ENCODE results near the gene OSBPL6.
"Not testable (repeated sequence)": the region's sequence is repeated elsewhere in the genome, so short reads cannot be mapped to it uniquely, and the experiment has no call there.

Gene OSBPL6

DNA sequence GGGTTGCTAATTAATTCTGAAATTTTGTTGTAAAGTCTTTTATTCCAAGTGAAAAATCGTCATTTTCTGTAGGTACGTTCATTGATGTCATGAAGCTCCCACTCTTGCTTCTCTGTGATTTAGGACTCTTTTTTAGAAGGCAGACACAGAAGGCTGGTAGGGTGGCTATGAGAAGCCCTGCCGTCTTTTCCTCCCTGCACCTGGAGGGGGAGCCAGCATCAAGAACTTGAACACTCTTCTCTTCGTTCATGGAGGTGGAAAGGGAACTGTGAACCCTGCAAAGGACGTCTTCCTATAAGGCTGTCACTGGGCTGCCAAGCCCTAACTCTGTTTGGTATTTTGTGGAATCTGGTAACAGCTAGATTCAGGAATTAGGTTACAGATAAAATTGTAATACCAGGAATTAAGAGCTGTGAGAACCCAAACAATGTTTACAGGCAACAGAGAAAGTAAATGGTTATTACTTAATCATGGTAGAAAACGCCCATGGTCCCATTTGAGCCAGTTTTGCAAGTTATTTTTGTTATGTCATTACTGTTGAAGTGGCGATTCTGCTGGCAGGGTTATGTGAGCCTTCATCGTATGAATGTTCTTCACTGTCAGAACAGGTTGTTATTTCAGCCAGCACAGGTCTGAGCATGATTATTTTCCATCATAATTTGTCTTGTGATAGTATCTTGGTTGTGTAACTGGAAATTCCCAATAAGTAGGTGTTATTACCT, 112.2 kb downstream of the OSBPL6 start:
- DNase-seq (ENCODE audit: low read depth) = peak; percentile 2

DNA sequence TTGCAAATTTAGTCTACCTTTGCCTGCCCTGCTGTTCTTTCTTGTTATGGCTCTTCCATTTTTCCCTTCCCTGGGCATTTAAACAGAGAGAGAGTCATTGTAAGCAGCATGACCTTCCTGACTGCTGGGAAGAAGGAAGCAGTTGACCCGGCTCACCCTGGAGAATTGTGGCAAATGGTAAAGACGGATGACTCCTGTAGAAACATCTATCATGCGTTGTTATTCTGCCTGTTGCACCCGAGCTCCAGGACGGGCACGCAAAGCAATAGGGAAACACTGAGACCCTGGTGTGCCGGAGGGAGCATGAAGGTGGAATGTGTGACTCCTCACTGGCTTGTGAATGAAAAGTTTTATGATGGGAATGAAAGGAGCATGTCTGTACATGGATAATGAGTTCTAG, 113.3 kb downstream of the OSBPL6 start:
- no peak for DNase-seq (ENCODE audit: low read depth)

DNA sequence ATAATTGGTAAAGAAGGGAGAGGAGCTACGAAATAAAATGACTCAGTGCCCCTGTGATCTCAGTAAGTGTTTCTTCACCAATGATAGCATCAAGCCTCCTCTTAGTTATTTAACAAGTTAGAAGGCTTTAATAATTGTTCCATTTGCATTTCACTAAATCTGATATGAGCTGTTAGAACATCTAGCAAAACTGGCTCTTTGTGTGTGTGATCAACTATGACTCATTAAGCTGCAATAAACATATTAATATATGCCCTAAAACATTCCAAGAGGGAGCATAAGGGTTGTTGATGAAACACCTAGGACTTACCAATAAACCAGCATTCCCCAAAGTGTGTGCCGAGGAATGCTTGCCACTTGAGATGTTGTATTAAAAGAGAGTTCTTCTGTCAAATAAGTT, 115.2 kb downstream of the OSBPL6 start:
- no peak for DNase-seq (ENCODE audit: low read depth)

DNA sequence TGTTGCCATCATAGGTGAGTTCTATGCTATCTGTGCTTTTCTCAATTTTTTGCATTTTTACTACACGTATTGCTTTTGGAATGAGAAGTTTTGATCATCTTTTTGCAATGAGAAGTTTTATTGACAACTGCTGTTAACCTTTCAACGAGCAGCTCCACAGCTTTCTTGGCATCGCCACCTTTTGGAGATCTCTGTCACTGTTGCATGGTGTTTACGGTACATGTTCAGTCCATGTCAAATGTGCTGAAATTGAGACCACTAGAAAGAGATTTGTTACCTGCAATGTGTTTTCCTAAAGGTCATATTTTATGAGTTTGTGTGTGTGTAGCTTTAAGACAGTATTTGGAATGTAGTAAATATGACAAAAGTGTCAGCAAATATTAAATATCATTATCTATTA, 120.8 kb downstream of the OSBPL6 start:
- no peak for DNase-seq (ENCODE audit: low read depth)

DNA sequence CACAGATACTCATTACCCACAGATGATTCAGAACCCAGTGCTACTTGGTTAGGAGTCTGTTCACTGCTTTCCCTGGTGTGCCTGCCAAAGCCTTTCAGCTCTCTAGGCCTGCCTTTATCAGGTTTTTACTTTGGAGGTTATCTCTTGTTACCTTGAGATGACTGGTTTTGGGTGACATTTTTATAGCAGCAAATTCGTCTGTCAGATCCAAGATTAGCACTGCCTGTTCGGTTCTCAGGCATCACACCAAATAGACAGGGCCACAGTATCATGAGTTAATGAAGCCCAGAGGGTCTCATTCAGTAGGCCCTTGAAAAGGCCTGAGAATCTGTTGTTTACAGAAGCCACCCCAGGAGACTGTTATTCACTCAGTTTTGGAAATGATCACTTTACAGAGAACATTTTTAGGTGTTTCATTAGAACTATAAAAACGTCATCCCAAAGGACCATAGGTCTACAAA, 121.2 kb downstream of the OSBPL6 start:
- no peak for DNase-seq (ENCODE audit: low read depth)

DNA sequence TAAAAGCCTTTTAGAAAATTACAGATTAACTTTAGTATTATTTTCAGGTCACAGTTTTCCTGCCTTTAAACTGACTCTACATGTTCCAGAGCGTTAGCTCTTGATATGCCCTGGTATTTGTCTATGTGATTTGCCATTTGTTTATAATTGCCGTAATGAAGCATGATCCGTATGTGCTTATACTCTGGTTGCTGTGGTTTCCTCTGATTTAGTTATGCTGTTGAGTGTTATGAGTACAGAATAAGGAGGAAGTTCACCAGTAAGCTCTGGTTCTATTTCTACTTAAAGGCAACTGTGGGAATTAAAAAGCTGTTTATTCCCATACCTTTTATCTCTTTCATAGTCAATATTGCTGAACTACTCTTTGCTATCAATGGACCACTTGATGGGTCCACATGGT, 123.5 kb downstream of the OSBPL6 start:
- no peak for DNase-seq (ENCODE audit: low read depth)

DNA sequence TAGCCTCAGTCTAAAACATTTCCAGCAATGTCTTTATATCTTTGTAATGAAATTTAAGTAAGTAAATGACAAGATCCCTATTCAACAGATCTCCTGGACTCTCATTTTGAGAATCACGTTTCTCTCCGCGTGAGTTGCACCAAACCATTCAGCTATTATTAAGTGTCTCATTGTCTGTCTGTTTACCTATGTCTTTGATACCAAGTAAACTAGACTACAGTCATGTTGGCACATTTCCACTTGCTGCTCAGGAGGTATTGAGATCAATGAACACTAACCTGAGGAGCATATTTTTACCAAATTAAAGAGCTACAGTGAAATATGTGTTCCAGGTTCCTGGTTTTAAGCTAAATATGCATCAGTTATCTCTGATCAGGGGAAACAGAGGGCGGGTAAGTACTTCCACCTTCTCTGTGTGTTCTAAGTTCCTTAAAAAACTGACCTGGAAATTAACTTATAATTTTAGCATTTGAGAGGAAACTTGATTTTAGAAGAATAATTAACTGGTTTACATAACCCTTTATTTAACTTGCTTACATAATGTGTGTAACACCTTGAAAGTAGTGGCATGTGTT, 125.8 kb downstream of the OSBPL6 start:
- no peak for DNase-seq (ENCODE audit: low read depth)

DNA sequence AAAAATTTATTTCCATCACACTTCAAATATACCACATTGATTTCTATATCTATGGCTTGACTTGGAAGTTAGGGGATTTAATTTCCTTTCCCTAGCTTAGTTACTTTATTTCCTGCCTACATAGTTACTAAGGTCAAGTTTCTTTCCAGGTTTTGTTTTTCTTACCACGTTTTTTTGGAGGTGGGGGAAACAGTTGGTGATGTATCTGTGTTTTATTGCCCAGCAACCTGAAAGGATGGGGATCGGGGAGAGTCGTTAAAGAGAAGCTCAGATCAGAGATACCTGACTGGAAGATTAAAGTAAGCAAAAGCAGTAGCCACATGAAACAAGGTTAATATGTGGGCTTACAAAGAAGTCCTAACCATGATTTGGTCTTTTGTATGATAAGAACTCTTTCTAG, 127.8 kb downstream of the OSBPL6 start:
- DNase-seq (ENCODE audit: low read depth) = no peak

DNA sequence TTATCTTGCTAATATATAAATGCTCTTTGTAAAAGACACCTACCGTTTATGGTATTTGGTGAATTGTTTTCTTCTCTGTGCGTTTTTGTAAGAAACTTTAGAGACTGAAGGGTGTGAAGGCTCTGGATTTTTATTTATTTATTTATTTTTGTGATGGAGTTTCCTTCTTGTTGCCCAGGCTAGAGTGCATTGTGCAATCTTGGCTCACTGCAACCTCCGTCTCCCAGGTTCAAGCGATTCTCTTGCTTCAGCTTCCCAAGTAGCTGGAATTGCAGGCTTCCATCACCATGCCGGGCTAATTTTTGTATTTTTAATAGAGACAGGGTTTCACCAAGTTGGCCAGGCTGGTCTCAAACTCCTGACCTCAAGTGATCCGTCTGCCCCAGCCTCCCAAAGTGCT, 129.0 kb downstream of the OSBPL6 start:
- not testable (repeated sequence) for DNase-seq (ENCODE audit: low read depth)

DNA sequence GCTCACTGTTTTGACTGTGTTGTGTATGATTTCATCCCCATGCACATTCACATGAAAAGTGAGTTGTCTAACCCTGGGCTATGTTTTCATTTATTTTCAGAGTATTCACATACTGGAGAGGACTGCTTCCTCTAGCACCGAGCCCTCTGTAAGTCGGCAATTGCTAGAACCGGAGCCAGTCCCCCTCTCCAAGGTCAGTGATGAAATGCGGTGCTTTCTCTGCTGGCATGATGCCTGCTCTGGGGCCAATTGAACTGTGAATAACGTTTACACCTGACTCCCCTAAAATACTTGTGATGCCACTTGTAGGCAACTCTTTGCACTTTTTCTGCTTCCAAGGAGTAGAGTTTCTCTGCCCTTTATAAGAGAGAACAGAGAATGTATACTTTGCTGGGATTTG, 129.8 kb downstream of the OSBPL6 start:
- no peak for DNase-seq (ENCODE audit: low read depth)

DNA sequence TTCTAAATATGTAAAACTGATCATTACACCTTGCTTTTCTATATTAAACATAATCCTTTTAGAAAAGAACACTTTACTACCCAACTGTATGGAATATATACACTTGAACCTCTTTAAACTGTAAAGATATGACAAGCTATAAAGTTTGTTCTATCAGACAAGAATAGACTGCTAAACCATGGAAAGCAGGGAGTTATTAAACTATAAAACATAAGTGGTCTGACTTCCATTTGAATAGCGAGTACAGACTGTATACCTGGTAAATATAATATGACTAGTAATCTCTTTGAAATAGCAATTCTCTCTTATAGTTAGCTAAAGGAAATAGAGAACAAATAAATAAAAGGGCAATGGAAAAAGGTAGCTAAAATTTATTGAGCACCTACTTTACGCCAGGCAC, 131.0 kb downstream of the OSBPL6 start:
- DNase-seq (ENCODE audit: low read depth) = no peak

DNA sequence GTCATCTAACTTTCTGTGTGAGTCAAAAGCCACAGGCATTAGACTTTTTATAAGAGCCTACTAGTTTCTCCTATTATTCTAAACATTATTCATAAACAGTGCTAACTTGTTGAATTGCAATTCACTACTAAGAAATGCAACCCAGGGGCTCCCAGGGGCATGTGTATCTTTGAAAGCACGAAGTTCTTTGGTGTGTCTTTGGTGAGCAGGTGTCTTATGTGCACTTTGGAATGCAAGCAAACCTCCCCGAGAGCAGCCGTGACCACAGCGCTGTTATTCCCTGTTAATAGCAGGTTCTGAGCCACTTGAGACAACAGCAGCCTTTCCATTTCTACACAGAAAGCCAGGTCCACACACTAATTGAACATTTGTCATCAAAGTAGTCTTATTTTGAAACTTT, 133.2 kb downstream of the OSBPL6 start:
- DNase-seq (ENCODE audit: low read depth) = no peak

DNA sequence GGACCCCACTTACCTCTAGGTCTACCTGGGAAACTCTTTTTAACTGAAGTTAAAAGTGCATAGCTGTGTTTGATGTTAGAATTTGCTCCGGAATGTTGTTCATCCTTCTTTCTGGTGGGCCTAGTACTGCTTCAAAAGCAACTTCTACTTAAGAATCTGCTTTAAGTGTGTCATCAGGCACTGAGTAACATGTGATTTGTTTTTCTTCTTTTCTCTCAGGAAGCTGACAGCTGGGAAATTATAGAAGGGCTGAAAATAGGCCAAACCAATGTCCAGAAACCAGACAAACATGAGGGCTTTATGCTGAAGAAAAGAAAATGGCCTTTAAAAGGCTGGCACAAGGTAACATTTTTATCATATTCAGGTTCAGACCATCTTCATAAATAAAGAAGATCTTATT, 133.7 kb downstream of the OSBPL6 start:
- DNase-seq (ENCODE audit: low read depth) = no peak

DNA sequence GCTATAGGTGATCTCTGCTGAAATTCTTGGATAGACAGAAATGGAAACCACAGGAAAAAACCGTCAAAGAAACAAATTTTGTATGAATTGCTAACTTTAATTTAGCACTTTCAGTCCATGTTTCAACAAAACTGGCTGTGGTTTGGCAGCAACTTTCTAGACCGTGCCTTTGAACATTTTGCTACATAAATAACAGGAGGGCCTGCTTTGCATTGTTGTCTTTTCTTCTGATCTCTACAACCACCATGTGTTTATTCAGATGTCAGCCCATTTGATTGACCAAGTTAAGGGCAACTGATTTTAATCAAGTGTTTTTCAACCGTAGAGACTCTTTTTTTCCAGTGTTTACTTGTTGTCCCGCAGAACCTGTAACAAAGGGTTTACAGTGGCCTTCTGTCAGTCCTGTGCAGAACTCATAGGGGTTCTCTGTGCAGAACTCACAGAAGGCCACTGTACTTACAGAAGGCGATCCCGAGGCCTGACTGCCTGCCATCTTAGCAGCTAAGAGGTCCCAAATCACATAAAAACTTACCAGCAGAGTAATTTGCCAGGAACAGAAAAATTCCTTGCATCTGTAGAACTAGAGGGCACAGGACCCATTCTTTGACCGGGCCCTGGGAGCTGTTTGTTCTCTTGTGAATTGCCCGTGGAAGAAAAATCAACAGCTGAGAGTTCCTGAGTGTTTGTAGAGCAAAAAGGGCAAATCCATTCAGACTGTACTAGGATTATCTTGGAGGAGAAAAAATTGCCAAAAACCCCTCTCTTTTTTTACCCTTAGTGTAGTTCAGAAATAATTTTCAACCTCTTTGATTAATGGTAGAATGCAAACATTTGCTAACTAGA, 136.1 kb downstream of the OSBPL6 start:
- DNase-seq (ENCODE audit: low read depth) = no peak

DNA sequence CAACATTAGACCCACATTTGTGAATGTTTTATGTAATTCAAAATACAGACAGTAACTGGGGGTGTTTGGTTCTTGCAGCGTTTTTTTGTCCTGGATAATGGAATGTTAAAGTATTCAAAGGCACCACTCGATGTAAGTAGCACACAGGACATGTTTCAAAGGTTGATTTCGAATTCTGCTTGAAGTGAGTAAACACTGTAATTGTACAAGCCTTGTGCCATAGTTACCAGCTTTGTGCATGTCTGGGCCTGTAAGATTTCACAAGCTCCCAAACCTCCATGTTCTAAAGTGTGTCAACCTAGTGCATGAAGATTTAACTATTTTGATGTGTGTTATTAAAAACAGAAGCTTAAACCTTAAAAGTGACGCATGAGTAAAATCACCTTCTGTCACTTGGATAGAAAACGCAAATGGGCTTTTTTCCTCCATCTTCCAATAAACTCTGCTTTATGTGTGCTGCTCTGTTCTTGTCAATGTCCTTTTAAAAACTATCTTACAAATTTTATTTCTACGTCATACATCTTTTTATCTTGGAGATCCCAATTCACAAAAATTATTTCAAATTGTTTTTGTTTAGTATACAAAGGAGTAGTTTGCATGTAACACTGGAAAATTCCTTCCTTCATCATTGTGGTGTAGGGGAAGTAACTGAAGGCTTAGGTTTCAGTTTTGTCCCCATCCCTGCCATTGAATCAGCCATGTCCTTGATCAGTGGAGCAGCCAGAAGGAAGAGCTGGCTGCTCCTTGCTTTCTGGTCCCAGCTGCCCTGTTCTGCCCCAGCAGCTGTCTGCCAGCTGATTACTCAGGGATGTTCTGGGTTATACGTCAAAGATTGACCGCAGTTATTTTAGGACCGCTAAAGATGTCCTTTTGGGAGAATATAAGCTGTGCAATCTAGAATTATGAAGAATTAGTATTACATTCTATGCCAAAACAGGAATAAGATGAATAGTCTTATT, 137.4 kb downstream of the OSBPL6 start:
- no peak for DNase-seq (ENCODE audit: low read depth)

DNA sequence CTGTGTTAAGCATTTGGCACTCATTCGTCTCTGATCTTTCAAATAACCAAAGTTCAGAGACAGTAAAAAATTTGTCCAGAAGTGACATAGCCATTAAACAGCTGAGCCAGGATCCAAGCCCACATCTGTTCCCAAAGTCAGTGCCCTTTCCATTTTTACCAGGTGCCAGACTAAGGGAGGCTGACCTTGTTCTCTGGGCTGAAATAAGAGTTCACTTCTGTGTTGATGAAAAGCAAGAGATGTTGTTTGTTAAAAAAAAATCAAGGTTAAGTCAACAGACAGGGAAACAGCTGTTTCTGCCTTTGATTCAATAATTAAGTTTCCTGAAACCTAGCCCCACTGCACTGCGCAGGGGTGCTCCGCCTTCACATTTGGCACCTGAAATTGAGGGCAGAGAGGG, 139.5 kb downstream of the OSBPL6 start:
- DNase-seq (ENCODE audit: low read depth) = no peak

DNA sequence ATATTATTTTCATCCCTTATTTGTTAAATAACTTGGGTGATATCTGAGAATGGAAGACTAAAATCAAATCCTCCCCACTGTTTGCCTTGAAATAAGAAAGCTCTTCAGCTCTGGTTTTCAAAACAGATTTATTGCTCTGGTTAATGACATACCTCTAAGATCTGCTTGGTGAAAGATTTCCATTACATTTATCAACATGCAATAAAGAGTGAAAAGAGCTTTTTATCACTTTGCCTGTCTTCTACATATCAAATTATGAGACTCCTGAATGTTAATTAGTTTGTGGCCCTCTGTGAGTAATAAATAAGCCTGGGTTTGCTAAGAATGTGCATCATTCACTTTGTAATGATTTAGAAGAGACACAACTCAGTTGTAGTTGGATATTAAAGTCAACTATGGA, 140.9 kb downstream of the OSBPL6 start:
- no peak for DNase-seq (ENCODE audit: low read depth)

DNA sequence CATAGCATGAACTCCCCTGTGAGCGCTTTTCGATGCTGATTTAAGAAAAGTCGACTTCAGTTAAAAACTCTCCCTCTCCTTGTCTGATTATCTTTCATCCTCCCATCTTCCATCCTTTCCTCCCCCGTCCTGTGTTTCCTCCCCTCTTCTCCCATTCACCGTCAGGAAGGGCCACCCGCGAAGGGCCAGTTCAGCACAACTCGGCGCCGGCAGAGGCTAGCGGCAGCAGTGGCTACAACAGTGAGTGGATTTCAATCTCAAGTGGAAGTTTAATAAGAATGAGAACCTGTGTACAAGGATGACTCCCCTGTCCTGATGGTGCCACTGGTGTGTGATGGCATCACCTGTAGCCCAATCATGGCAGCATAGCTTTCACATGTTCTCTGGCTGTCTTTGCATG, 149.8 kb downstream of the OSBPL6 start:
- DNase-seq (ENCODE audit: low read depth) = no peak

DNA sequence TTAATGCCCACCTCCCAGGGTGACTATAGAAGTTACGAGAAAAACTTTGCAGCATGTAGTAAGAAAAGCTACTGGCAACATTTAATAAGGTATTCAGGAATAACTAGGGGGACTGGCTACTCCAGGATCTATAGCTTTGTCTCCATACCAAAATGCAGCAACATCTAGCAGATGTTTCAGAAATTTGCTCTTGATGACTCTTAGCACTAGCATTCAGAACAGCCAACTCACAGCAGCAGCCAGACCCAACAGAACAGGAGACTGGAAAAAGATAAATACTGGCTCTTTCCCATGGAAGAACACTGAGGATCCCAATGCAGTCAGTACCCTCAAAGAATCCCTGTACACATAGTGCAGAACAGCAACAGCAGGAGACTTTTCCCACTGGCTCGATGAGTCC, 151.6 kb downstream of the OSBPL6 start:
- DNase-seq (ENCODE audit: low read depth) = no peak

DNA sequence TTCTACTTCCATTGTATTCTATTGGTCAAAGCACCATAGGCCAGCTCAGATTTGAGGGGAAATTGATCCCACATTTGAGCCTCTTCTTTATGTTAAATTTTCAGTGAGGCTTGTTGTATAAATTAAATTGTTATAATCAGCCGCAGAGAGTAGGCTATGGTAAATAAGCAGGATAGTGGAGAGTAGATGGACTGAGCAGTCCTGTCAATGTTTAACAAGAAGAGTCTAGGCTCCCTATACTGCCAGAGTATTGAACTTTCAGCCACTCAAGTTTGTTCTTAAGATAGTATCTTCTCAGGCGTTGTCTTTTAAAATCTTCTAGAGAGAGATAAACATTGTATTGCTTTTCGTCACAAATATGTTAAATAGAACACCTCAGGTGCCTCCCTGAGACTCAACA, 155.7 kb downstream of the OSBPL6 start:
- DNase-seq (ENCODE audit: low read depth) = no peak

DNA sequence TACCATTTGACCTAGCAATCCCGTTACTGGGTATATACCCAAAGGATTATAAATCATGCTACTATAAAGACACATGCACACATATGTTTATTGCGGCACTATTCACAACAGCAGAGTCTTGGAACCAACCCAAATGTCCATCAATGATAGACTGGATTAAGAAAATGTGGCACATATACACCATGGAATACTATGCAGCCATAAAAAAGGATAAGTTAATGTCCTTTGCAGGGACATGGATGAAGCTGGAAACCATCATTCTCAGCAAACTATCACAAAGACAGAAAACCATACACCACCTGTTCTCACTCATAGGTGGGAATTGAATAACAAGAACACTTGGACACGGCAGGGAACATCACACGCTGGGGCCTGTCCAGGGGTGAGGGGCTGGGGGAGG, 163.4 kb downstream of the OSBPL6 start:
- DNase-seq (ENCODE audit: low read depth) = not testable (repeated sequence)

Measured in stimulated activated CD4-positive, alpha-beta T cell treated with anti-CD3 and anti-CD28 coated beads, Interleukin-2, amount 100 ng/mL, for 4 hours (primary cell).